Skeletal muscle satellite cell (primary cell): ENCODE data around the gene ANXA3.
"Not testable (repeated sequence)": the region's sequence is repeated elsewhere in the genome, so short reads cannot be mapped to it uniquely, and the experiment has no call there.

Experiments
- H3K27me3 ChIP-seq: 2 replicates; pipeline ENCODE4 v1.7.0; 2013; ENCODE audit warnings: low read length; ENCODE audit not compliant: control insufficient read depth, insufficient read depth
- H3K36me3 ChIP-seq: 2 replicates; pipeline ENCODE4 v1.7.0; 2013; ENCODE audit warnings: mild to moderate bottlenecking, control low read depth, low read length; ENCODE audit not compliant: insufficient read depth
- H3K4me1 ChIP-seq: 2 replicates; pipeline ENCODE4 v1.7.0; 2013; ENCODE audit warnings: low read length; ENCODE audit not compliant: control insufficient read depth, insufficient read depth
- H3K4me2 ChIP-seq: 2 replicates; pipeline ENCODE4 v1.7.0; 2013; ENCODE audit warnings: mild to moderate bottlenecking, low read length
- H3K4me3 ChIP-seq: 2 replicates; pipeline ENCODE4 v1.7.0; 2013; ENCODE audit warnings: low read length
- H3K9ac ChIP-seq: 2 replicates; pipeline ENCODE4 v1.7.0; 2013; ENCODE audit warnings: mild to moderate bottlenecking, low read depth, low read length, moderate library complexity
- H3K9me3 ChIP-seq: replicated peaks from 2 replicates; pipeline ENCODE4 v1.7.0; 2013; ENCODE audit warnings: mild to moderate bottlenecking, control low read depth, low read length

ANXA3 gene

DNA sequence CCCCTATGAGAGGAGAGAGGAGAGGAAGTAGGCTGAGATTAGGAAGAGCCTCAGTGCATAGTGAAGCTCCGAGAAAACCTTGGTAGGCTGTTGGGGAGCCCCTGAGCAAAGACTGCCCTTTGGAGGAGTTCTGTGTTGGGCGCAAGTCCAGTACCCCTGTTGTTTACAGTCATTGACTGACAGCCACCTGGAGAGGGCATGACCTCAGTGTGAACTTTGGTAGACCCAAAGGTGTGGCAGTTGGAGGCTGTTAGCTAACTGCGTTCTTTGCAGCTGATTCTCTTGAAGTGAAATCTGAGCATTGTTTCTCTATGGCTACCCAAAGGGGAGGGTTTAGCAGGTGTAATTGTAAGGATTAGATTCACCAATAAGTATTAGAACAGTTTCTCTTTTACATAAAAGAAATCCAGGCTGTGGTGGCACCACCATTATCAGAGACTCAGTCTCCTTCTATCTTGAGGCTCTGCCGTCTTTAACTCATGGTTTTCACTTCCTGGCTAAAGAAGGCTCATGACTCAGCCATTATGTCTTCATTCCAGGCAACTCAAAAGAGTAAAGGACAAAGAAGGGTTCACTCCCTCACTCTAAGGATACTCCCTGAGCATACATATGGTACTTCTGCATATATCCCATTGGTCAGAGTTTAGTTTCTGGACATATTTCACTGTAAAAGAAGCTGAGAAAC lies 33.4 kb downstream of the ANXA3 start:
- Histone ChIP-seq H3K4me2 (no peak overlapping the region), H3K4me1 (peaks cover 5% of the 10 kb centered on the region), H3K9me3 (no peaks in the 10 kb centered on the region), H3K4me3 (no peak overlapping the region), H3K36me3 (no peaks in the 10 kb centered on the region), H3K9ac (no peak overlapping the region), H3K27me3 (no peaks in the 10 kb centered on the region)

DNA sequence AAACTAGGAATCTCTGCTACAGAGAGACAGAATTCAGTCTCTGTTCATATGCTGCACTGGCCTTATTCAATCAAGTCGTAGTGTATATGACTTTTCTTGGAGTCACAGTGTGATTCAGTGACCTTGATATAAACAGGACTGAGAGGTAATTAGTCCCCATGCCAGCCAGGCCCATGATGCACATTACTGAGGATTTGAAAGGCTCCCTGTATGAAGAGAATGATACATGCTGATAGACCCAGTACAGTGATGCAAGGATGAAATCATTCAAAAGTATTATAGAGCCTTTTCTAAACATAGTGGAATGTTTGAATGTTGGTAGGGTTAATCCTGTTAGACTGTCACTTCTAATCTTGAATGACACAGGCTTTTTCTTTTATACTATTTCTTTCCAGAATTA lies 34.1 kb downstream of the ANXA3 start:
- H3K9me3 ChIP-seq: no peaks in the 10 kb centered on the region
- no peaks in the 10 kb centered on the region for H3K27me3 ChIP-seq
- no peak overlapping the region for H3K4me2 ChIP-seq
- no peaks in the 10 kb centered on the region for H3K36me3 ChIP-seq
- H3K4me1 ChIP-seq: peaks cover 5% of the 10 kb centered on the region
- H3K9ac ChIP-seq: no peak overlapping the region
- no peak overlapping the region for H3K4me3 ChIP-seq

DNA sequence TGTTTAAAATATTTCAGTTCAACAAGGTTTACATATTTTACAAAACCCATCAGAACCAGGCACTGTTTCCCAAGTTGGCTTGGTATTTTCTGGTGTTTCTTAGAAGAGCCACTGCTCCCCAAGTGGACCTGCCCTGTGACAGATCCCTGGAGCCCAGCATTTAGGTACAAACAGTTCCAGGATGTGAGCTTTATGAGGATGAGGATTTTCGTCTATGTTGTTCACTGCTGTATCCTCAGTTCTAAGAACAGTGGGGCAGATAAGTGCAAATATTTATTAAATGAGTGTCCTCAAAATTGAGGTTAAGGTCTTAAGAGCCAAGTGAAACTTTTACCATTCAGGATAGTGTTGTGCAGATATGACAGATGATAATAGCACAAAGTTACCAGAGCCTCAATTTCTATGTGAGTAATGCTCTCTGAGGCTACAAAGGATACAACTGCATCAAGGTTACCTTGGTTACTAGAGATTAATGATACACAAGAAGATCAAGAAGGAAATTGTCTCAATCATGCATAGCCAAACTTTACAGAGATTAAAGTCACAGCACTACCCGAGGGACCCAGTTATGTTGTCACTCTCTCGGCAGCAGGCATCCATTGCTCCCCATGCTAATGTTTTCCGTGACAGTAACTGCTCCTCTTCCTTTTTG lies 37.5 kb downstream of the ANXA3 start:
- Histone ChIP-seq H3K4me2 (no peak overlapping the region), H3K9me3 (no peaks in the 10 kb centered on the region), H3K4me3 (no peak overlapping the region), H3K36me3 (no peaks in the 10 kb centered on the region), H3K9ac (no peak overlapping the region), H3K4me1 (peaks cover 5% of the 10 kb centered on the region), H3K27me3 (no peaks in the 10 kb centered on the region)

DNA sequence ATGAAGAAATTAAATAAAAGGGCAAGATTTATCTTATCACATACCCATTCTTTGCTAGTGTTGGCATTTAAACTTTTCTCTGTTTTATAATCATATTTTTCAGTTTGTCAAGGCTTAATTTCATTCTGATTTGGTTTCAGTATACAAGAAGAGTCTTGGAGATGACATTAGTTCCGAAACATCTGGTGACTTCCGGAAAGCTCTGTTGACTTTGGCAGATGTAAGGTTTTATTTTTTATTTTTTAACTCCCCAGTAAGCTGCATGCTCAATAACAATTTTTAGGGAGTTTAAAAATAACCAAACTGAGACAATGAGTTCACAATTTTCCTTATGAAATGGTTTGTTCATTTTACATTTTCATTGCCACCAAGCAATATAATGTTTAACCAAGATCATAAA lies 39.8 kb downstream of the ANXA3 start:
- no peaks in the 10 kb centered on the region for H3K9me3 ChIP-seq
- H3K4me2 ChIP-seq: no peak overlapping the region
- peaks cover 5% of the 10 kb centered on the region for H3K4me1 ChIP-seq
- H3K36me3 ChIP-seq: no peaks in the 10 kb centered on the region
- H3K9ac ChIP-seq: no peak overlapping the region
- H3K4me3 ChIP-seq: no peak overlapping the region
- no peaks in the 10 kb centered on the region for H3K27me3 ChIP-seq

DNA sequence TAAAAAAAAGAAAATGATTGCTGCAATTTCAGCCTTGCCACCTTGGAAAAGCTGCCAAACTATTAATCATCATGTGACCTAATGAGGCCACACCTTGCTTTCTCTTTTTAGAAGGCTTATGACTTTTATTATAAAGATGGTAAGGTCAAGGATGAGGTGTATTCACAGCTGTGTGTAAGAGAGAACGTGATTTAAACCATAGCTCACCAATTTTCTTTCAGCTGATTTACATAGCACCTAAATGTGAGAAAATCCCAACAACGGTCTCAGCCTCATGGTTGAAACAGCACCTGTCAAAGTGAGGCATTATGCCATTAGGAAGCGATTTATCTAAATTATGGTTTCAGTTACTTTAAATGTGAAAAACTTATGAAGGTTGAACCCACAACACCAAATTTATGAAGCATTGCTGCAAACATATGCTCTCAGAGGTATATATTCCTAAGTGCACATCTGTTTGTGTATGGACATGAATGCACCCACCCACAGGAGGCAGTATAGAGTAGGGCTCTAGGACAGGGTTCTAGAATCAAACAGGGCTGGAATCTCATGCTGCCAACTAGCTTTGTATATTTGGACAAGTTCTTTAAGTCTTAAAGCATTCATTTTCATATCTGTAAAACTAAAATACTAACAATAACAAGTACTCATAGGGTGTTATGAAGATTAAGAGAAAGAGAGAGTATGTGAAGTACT lies 40.7 kb downstream of the ANXA3 start:
- Histone ChIP-seq H3K4me3 (no peak overlapping the region), H3K4me2 (no peak overlapping the region), H3K4me1 (peaks cover 5% of the 10 kb centered on the region), H3K9ac (no peak overlapping the region), H3K9me3 (no peaks in the 10 kb centered on the region), H3K36me3 (no peaks in the 10 kb centered on the region), H3K27me3 (no peaks in the 10 kb centered on the region)

DNA sequence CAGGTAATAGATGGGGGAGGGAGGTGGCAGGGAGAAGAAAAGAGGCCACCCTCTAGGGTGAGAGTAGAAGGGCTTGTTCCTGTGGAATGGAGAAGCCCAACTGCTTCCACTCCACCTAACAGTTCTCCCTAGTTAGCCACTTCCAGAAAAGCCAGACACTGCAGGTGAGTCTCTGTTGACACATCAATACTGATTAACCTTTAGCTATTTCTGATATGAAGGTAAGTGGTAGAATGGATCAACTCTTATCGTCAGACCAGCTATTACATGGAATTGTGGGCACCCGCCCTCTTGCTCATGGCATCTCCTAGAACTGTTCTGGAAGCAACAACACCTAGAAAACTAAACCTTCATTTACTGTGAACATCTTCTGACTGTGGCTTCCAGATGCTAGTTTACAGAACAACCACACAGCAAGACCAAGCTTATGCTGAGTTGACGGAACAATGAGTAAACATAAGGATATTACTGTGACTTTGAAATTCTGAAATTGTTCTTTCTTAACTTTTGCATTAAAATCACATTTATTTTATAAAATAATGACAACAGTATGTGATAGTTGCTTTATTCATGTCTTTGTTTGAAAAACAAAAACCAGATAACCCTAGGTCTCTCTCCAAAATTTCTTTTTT lies 44.7 kb downstream of the ANXA3 start:
- no peak overlapping the region for H3K9ac ChIP-seq
- H3K4me2 ChIP-seq: no peak overlapping the region
- no peaks in the 10 kb centered on the region for H3K4me1 ChIP-seq
- no peaks in the 10 kb centered on the region for H3K27me3 ChIP-seq
- H3K4me3 ChIP-seq: no peak overlapping the region
- H3K36me3 ChIP-seq: no peaks in the 10 kb centered on the region
- no peaks in the 10 kb centered on the region for H3K9me3 ChIP-seq

DNA sequence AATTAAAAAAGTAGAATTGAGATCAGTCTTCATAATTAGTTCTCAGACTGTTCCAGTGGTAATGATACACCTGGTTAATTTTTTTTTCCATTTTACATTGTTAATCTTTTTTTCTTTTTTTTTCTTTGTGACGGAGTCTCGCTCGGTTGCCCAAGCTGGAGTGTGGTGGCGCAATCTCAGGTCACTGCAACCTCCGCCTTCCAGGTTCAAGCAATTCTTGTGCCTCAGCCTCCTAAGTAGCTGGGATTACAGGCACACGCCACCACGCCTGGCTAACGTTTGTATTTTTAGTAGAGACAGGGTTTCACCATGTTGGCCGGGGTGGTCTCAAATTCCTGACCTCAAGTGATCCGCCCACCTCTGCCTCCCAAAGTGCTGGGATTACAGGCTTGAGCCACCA lies 46.9 kb downstream of the ANXA3 start:
- not testable (repeated sequence) for H3K36me3 ChIP-seq, H3K27me3 ChIP-seq, H3K9me3 ChIP-seq, H3K9ac ChIP-seq, H3K4me1 ChIP-seq, H3K4me3 ChIP-seq, H3K4me2 ChIP-seq

DNA sequence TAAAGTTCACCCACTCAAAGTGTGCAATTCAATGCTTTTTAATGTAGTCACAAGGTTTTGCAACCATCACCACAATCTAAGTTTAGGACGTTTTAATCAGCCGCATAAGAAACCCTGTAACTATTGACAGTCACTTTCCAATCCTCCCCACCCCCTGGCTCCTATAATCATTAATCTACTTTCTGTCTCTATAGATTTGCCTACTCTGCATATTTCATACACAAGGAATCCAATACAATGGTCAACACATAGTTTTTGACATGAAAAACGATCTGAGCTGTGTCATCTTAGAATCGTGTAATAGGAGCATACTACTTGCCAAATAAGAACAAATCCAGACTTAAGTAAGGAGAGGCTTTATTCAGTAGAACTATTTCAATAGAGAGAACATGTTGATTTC lies 47.6 kb downstream of the ANXA3 start:
- Histone ChIP-seq H3K9me3 (no peaks in the 10 kb centered on the region), H3K4me1 (no peaks in the 10 kb centered on the region), H3K9ac (no peak overlapping the region), H3K36me3 (no peaks in the 10 kb centered on the region), H3K4me2 (no peak overlapping the region), H3K27me3 (no peaks in the 10 kb centered on the region), H3K4me3 (no peak overlapping the region)

DNA sequence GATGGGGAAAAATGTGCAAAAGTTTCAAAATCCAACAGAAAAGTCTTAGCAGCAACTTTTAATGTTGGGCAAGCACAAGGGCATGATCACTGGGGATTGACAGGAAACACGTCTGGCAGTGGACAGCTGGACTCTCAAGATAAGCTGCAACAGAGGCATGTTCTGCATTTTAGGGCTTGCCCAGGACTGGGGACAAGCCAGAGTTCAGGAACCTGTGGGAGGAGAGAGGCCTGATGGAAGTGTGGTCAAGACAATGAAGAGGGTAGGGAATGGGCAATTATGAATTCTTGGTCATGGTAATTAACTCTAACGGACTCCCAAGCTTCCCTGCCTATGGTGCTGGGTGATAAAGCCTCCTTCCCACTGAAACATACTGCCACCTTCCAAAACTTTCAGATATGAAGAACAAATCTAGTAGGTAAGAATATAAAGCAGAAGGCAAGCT lies 48.4 kb downstream of the ANXA3 start:
- Histone ChIP-seq H3K4me2 (no peak overlapping the region), H3K9ac (no peak overlapping the region), H3K27me3 (no peaks in the 10 kb centered on the region), H3K4me1 (no peaks in the 10 kb centered on the region), H3K36me3 (no peaks in the 10 kb centered on the region), H3K4me3 (no peak overlapping the region), H3K9me3 (no peaks in the 10 kb centered on the region)

DNA sequence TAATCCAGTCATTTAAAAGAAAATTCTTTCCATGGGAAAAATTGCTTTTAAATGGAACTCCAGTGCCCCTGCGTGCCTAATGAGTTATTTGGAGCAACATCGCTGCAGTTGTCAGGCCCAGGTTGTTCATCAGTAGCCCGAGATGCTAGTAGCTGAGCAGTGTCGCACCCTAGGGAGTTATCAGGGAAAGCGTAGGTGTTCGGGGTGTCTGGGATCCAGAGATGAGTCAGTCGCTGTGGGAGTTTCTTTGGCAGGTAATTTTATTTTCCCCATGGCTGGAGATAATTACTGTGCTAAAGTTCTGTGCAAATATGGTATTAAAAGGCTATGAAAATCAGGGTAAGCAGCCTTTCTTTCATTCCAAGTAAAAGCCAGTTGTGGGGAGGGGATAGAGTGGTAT lies 49.4 kb downstream of the ANXA3 start:
- Histone ChIP-seq H3K4me1 (no peaks in the 10 kb centered on the region), H3K9ac (no peak overlapping the region)

DNA sequence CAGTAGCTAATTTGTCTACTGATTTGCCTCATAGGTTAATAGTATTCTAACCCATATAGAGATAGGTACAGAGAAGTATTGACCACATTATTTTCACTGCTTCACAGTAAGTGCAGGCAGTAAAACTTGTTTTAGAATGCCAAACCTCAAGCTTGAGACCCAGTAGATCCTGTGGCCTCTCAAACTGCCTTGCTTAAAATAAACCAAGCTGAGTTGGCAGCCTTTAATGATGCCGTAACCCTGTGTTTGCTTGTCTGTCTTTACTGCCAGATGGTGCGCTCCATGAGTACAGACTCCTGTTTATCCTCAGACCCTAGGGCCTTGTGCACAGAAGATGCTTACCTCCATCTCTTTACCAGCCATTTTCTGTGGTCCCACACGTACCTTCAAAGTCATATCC lies 50.8 kb downstream of the ANXA3 start:
- H3K9ac ChIP-seq: no peak overlapping the region
- no peak overlapping the region for H3K4me2 ChIP-seq

More for the DNA sequence above, 49.4 kb downstream of the ANXA3 start:
- Histone ChIP-seq H3K4me3 (no peak overlapping the region), H3K27me3 (no peaks in the 10 kb centered on the region), H3K9me3 (no peaks in the 10 kb centered on the region), H3K36me3 (no peaks in the 10 kb centered on the region), H3K4me2 (no peak overlapping the region)

More for the DNA sequence above, 50.8 kb downstream of the ANXA3 start:
- H3K36me3 ChIP-seq: no peaks in the 10 kb centered on the region
- no peaks in the 10 kb centered on the region for H3K4me1 ChIP-seq
- no peaks in the 10 kb centered on the region for H3K27me3 ChIP-seq
- no peak overlapping the region for H3K4me3 ChIP-seq
- no peaks in the 10 kb centered on the region for H3K9me3 ChIP-seq
